NCI-H1694 treated with DMSO at 0.1 percent for 48 hours (cell line): ENCODE measurements around the gene ITPR2.
"Not testable (repeated sequence)": the region's sequence is repeated elsewhere in the genome, so short reads cannot be mapped to it uniquely, and the experiment has no call there.

Experiments
- DNase-seq: peaks from one replicate; lab custom pipeline; 2025; lab: John Stamatoyannopoulos, UW

The ITPR2 gene

GRCh38 chr12:26445909-26446308 is 387.1 kb downstream of the ITPR2 start:
- no peak for DNase-seq

DNA sequence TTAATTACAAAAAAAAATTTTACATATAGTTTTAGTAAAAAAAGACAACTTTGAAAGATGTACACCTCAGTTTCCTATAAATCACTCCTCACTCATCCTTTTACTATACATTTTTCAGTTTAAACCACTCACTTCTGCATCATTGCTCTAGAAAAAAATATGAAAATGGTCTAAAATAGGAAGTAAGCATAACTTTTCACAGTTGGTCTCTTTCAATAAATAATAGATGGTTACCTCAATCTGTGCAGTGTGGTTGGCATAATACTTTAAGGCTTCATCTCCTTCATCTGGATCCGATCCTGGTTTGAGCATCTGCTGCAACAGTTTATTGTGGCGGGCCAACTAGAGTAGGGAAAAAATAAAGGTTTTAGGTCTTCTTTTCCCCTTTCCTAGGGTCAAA is 389.7 kb downstream of the ITPR2 start:
- DNase-seq, result no peak

- DNase-seq, result no peak
Measured at GRCh38 chr12:26441434-26441833, 391.6 kb downstream of the ITPR2 start.

GRCh38 chr12:26435069-26435404 is 398.0 kb downstream of the ITPR2 start:
- DNase-seq, result no peak

GRCh38 chr12:26434299-26435068 is 398.5 kb downstream of the ITPR2 start:
- peak; percentile 38 for DNase-seq

DNA sequence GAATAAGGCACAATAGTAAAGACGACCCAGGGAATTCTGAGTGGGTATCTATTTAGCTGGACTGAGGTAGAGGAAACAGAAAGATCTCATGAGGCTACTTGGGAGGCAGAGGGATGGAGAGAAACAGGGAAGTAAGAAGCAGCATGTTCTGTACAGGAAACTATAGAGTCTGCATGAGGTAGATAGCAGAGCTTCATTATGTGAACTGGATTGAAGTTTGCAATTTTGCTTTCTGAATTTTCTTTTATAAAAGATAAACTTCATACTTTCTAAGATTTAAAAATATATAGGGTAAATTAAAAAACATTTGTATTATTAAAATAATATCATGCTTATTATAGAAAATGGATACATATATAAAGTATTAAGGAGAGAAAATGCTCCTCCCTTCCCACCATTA is 399.3 kb downstream of the ITPR2 start:
- not testable (repeated sequence) for DNase-seq

DNA sequence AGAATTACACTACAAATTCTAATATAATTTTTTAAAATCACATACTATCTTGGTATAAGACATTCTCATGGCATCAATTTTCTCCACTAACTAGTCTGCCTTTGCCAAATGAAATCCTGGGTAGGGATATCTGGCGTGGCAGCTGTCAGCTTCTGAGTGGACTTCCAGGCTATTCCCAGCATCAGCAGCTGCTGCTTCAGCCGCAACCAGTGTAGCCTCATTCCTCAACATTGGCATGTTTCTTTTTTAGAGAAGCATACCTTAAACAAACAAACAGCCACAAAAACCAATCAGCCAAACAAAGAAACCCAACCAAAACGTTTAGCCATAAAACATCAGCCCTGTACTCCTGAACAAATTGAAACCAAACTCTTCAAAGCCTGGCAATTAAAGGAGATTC is 401.8 kb downstream of the ITPR2 start:
- DNase-seq, result no peak

DNA sequence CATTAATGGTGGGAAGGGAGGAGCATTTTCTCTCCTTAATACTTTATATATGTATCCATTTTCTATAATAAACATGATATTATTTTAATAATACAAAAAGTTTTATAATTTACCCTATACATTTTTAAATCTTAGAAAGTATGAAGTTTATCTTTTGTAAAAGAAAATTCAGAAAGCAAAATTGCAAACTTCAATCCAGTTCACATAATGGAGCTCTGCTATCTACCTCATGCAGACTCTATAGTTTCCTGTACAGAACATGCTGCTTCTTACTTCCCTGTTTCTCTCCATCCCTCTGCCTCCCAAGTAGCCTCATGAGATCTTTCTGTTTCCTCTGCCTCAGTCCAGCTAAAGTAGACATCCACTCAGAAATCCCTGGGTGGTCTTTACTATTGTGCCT is 402.4 kb downstream of the ITPR2 start:
- not testable (repeated sequence) for DNase-seq

- no peak for DNase-seq
Measured at GRCh38 chr12:26429070-26429691, 403.8 kb downstream of the ITPR2 start.

GRCh38 chr12:26428420-26428819 is 404.6 kb downstream of the ITPR2 start:
- DNase-seq, result no peak

- no peak for DNase-seq
Measured at GRCh38 chr12:26426652-26427051, 406.3 kb downstream of the ITPR2 start.

DNA sequence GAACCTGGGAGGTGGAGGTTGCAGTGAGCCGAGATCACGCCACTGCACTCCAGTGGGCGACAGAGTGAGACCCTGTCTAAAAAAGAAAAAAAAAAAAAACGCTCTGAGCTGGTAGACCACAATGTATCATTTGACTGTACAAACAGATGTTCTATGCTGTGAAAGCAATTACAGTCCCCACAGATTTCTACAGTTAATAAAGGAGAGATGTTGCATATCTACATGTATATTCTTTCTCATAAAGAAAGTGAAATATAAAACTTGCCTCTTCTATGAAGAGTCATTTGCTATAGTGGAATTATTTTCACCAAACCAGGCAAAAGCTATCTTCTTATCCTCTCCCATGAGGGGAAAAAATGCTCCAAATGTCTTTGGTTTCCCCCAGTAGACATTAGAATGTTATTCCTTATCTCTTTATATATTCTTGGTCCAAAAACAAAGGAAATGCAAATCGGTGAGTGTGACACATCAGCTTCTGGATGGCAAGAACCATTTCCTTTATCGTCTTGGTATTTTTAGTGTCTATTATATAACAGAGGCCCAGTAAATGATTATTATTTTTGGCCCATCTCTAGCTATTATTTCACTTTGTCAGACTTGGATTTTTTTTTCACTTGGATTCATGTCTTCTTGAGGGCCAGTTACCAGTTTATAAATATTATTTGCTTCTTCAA is 407.3 kb downstream of the ITPR2 start:
- no peak for DNase-seq

DNA sequence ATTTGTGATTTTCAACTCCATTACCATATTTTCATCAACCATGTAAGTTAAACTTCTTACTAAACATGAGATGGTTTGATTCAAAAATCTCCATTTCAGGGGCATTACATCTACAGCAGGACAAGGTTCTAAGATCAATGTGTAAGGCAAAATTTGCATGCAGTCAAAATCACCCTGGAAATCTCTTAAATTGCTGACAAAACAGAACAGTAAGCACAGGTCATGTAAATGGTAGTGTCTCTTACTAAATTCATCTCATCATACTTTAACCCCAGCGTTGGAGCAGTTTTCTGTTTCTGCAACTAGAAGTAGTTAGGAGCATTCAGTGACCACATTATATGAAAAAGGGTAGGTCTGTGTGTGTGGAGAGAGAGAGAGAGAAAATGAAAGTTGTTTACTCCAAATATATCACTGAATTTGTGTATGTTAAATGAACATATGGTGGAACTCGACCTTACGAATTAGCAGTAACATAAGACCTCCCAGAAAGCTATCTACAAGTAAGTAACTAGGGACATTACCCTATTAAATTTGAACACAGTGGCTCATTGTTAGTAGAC is 410.1 kb downstream of the ITPR2 start:
- DNase-seq, result no peak

GRCh38 chr12:26416550-26416949 is 416.4 kb downstream of the ITPR2 start:
- no peak for DNase-seq

DNA sequence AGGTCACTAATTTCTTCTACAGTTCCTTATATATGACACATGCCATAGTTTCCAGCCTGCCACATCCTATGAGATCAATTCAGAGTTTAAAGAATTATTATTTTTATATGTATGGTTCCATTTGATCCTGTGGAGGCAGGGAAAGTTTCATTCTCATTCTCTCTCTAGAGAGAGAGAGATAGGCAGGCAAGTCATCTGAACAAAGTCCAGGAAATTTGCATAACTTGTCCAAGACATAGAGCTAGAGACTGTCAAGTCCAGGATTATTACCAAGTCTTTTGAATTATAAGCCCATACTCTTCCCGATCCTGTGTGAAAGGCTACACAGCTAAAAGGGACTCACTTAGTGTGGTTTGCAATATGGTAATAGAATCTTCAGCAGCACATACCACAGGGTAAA is 422.3 kb downstream of the ITPR2 start:
- no peak for DNase-seq

DNA sequence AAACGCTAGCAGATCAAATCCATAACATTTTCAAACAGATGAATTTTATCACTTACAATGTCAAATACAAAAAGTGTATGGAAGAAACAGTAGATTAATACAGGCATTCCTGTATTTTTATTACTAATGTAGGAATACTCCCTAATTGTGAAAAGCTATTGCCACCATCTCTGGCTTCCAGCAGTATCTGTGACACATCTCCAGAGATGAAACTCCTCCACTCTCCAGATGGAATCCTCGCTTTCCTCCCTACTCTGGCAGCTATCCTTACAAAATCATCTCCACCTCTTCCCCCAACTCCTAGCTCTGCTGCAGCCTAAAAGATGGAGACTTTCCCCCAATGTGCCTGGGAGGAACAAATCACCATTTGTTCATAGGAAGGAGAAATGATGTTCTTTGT is 426.2 kb downstream of the ITPR2 start:
- DNase-seq, result no peak

GRCh38 chr12:26406391-26406790 is 426.6 kb downstream of the ITPR2 start:
- no peak for DNase-seq

DNA sequence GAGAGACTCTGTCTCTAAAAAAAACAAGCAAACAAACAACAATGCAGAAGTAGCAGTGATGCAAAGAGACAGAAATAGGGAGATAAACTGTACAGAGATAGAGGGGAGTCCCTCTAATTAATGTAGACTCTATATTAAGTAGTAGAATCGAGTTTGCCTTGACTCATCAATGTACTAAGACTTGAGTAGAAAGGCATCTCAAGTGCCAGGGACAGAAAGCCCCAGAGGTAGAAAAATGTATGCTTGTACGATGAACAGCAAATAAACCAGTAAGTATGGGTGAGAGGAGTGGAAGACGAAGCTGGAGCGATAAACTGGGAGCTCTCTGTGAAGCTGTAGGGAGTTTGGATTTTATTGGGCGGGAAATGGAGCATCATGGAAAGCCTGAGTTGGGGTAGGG is 429.4 kb downstream of the ITPR2 start:
- DNase-seq, result no peak

- DNase-seq, result no peak
Measured at GRCh38 chr12:26402648-26403047, 430.3 kb downstream of the ITPR2 start.

GRCh38 chr12:26401874-26402273 is 431.1 kb downstream of the ITPR2 start:
- no peak for DNase-seq

- no peak for DNase-seq
Measured at GRCh38 chr12:26400627-26401026, 432.4 kb downstream of the ITPR2 start.

GRCh38 chr12:26399381-26399780 is 433.6 kb downstream of the ITPR2 start:
- no peak for DNase-seq

GRCh38 chr12:26396402-26396801 is 436.6 kb downstream of the ITPR2 start:
- no peak for DNase-seq
